HG02610 (cell line): Measurements from ENCODE around the gene PRICKLE1.
A peak's percentile ranks its signal among the peaks of the same experiment; 100 is the strongest.

Experiments used
- ATAC-seq: cut with Tn5 transposase; IDR thresholded peaks from one replicate; pipeline ENCODE4 v1.9.1; 2021; ENCODE audit warnings: mild to moderate bottlenecking, moderate library complexity; ENCODE audit not compliant: unreplicated experiment

PRICKLE1 gene

GRCh38 chr12:42498549-42499247 lies 90.8 kb downstream of the PRICKLE1 start:
- no peak for ATAC-seq

- no peak for ATAC-seq
Measured at GRCh38 chr12:42496886-42497285, 92.7 kb downstream of the PRICKLE1 start.

GRCh38 chr12:42495244-42495643 lies 94.3 kb downstream of the PRICKLE1 start:
- ATAC-seq: no peak

GRCh38 chr12:42492267-42492666 lies 97.3 kb downstream of the PRICKLE1 start:
- no peak for ATAC-seq

GRCh38 chr12:42490261-42490842 lies 99.2 kb downstream of the PRICKLE1 start:
- no peak for ATAC-seq

GRCh38 chr12:42486407-42486806 lies 103.1 kb downstream of the PRICKLE1 start:
- ATAC-seq: no peak

GRCh38 chr12:42485823-42486222 lies 103.7 kb downstream of the PRICKLE1 start:
- ATAC-seq: no peak

- ATAC-seq: no peak
Measured at GRCh38 chr12:42484996-42485395, 104.5 kb downstream of the PRICKLE1 start.

- peak; percentile 29 for ATAC-seq
Measured at GRCh38 chr12:42483521-42483790, 106.1 kb downstream of the PRICKLE1 start.

- ATAC-seq: peak; percentile 79
Measured at GRCh38 chr12:42482748-42483520, 106.6 kb downstream of the PRICKLE1 start.

- ATAC-seq: no peak
Measured at GRCh38 chr12:42482041-42482747, 107.4 kb downstream of the PRICKLE1 start.

GRCh38 chr12:42481368-42481767 lies 108.2 kb downstream of the PRICKLE1 start:
- ATAC-seq: no peak

GRCh38 chr12:42477941-42478340 lies 111.6 kb downstream of the PRICKLE1 start:
- ATAC-seq: no peak

- peak; percentile 50 for ATAC-seq
Measured at GRCh38 chr12:42475106-42475505, 114.4 kb downstream of the PRICKLE1 start.

- no peak for ATAC-seq
Measured at GRCh38 chr12:42474391-42474790, 115.2 kb downstream of the PRICKLE1 start.

- ATAC-seq: no peak
Measured at GRCh38 chr12:42473561-42473960, 116.0 kb downstream of the PRICKLE1 start.

GRCh38 chr12:42473130-42473529 lies 116.4 kb downstream of the PRICKLE1 start:
- no peak for ATAC-seq

- no peak for ATAC-seq
Measured at GRCh38 chr12:42472376-42472775, 117.2 kb downstream of the PRICKLE1 start.

GRCh38 chr12:42469355-42470175 lies 120.0 kb downstream of the PRICKLE1 start:
- peak; percentile 97 for ATAC-seq

GRCh38 chr12:42468921-42469320 lies 120.6 kb downstream of the PRICKLE1 start:
- ATAC-seq: peak; percentile 7

GRCh38 chr12:42468341-42468821 lies 121.2 kb downstream of the PRICKLE1 start:
- ATAC-seq: no peak
